Lower lobe of right lung (tissue), 2 donors: ENCODE results near the gene UBA6. TPM values are rescaled to one million over a fixed set of nuclear protein-coding genes. Genes with fewer than 3 reads are reported as not detected.
A peak's percentile ranks its signal among the peaks of the same experiment; 100 is the strongest.

Experiments
- ATAC-seq, 2 donors: fragments of 200-7000 bp; cut with Tn5 transposase; one replicate each; pipeline ENCODE4 v1.9.1; 2020 to 2022; ENCODE audit warnings: mild to moderate bottlenecking in 2 of 2, moderate library complexity in 2 of 2
- DNase-seq: peaks from one replicate; pipeline ENCODE4 v3.0.0-alpha.2; 2020
- H3K27ac ChIP-seq: fragments of 200-600 bp; one replicate; pipeline ENCODE4 v1.8.0; 2022
- H3K27me3 ChIP-seq: fragments of 200-600 bp; one replicate; pipeline ENCODE4 v1.8.0; 2022; ENCODE audit warnings: low read depth
- H3K36me3 ChIP-seq: fragments of 200-600 bp; one replicate; pipeline ENCODE4 v1.8.0; 2022; ENCODE audit warnings: mild to moderate bottlenecking
- H3K4me1 ChIP-seq: fragments of 200-600 bp; one replicate; pipeline ENCODE4 v1.8.0; 2022
- H3K4me3 ChIP-seq: fragments of 200-600 bp; one replicate; pipeline ENCODE4 v1.8.0; 2022; ENCODE audit warnings: mild to moderate bottlenecking
- H3K9me3 ChIP-seq: fragments of 200-600 bp; one replicate; pipeline ENCODE4 v1.8.0; 2022
- CTCF ChIP-seq: fragments of 200-600 bp; IDR thresholded peaks from one replicate; pipeline ENCODE4 v1.8.0; 2022; ENCODE audit warnings: antibody characterized with exemption, mild to moderate bottlenecking
- intact Hi-C: fragments of 100-400 bp; cut with DNase I; formaldehyde crosslinking; loops from one replicate; pipeline ENCODE4 v1.11.0; 2022
- total RNA-seq: library from RNA; stranded (reverse); fragmentation: NEBNext Ultra II Directional; extraction: Animal tissue kit (Norgen Biotek cat#: 25700); gene quantifications from one replicate; pipeline ENCODE4 v1.2.1, GENCODE V29; 2021
- donor health status: DM: no; HTN: yes; CAD: no; lungs with severe emphysema.

The UBA6 gene
- total RNA-seq, 1 donor from 2014 or later = 54.4 TPM

GRCh38 chr4:67580577-67580976 is 120.4 kb downstream of the UBA6 start:
- Histone ChIP-seq H3K36me3 (no peaks in the 10 kb centered on the region), H3K4me3 (no peak overlapping the region), H3K27me3 (no peaks in the 10 kb centered on the region), H3K4me1 (no peaks in the 10 kb centered on the region), H3K27ac (no peak overlapping the region), H3K9me3 (no peaks in the 10 kb centered on the region)
- no peak for DNase-seq
- intact Hi-C loops = no loop called here
- TF ChIP-seq CTCF = no peak
- no peak for ATAC-seq

- no peak for ATAC-seq
- no peak overlapping the region for H3K4me3 ChIP-seq
- DNase-seq = no peak
- no peaks in the 10 kb centered on the region for H3K9me3 ChIP-seq
- intact Hi-C loops = no loop called here
- H3K27me3 ChIP-seq = no peaks in the 10 kb centered on the region
- no peaks in the 10 kb centered on the region for H3K36me3 ChIP-seq
- no peak overlapping the region for H3K27ac ChIP-seq
- TF ChIP-seq CTCF = no peak
- no peaks in the 10 kb centered on the region for H3K4me1 ChIP-seq
Observed at GRCh38 chr4:67576538-67576937, 124.4 kb downstream of the UBA6 start.

- TF ChIP-seq CTCF = no peak
- H3K27ac ChIP-seq = no peak overlapping the region
- intact Hi-C loops = no loop called here
- DNase-seq (no peak), ATAC-seq (no peak)
- H3K36me3 ChIP-seq = no peaks in the 10 kb centered on the region
- H3K9me3 ChIP-seq = no peaks in the 10 kb centered on the region
- no peaks in the 10 kb centered on the region for H3K27me3 ChIP-seq
- H3K4me3 ChIP-seq = no peak overlapping the region
- no peaks in the 10 kb centered on the region for H3K4me1 ChIP-seq
Observed at GRCh38 chr4:67576059-67576466, 124.9 kb downstream of the UBA6 start.

DNA sequence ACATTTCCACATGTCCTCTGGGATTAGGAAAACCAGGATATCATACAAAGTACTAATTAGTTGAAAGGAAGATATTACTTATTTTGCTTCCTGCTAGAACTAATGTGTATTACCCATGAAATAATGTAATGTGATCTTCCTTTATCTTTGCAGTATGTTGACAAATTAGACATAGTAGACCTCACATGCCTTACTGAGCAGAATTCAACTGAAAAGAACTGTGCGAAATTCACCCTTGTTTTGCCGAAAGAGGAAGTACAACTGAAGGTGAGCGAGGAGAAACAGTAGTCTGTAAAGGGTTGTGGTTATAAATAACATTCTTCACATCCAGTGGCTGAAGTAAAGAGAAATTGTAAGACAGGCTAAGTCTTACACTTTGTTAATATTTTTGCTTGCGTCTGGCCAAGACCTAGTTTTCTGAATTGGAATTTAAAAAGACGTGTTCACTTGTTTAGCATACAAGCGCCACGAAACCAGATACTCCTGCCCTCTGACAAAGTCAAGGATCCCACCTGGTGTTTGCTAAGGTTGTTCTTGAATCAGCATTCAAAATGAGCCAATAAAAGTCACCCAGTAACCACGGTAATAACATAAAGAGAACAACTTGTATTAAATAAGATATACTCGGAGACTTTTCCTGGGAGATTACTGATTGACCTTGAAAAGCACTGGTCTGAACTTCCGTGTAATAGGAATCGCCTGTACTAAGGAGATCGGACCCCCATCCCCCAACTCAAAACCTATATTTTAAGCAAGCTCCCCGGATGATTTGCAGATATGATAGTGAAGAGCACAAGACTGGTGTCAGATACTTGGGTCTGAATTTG is 125.5 kb downstream of the UBA6 start:
- no peaks in the 10 kb centered on the region for H3K27me3 ChIP-seq
- intact Hi-C loops = no loop called here
- no peaks in the 10 kb centered on the region for H3K9me3 ChIP-seq
- DNase-seq (no peak), ATAC-seq (peak in 1 of 2 donors; percentile 41)
- no peaks in the 10 kb centered on the region for H3K4me1 ChIP-seq
- no peaks in the 10 kb centered on the region for H3K36me3 ChIP-seq
- no peak overlapping the region for H3K27ac ChIP-seq
- TF ChIP-seq CTCF = no peak
- H3K4me3 ChIP-seq = no peak overlapping the region

DNA sequence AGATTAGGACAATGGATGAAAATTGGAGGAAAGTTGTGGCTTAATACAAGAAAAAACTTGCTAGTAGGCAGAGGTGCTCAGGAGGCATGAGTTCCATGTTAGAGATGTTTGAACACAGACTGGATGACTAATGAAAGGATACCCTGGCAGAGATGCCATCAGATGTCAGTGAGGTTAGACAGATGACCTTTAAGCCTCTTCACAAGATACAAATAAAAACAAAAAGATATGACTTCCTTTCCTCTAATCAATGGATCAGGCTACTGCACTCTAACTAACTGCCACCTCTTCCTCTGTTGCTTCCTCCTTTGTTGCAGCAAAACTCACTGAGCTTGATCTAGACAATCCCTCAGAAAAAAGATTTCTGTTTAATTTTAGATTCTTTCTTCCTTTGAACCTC is 127.8 kb downstream of the UBA6 start:
- no peaks in the 10 kb centered on the region for H3K9me3 ChIP-seq
- TF ChIP-seq CTCF = no peak
- H3K4me3 ChIP-seq = no peak overlapping the region
- no peak for ATAC-seq
- intact Hi-C loops = no loop called here
- DNase-seq = no peak
- H3K27ac ChIP-seq = no peak overlapping the region
- H3K36me3 ChIP-seq = no peaks in the 10 kb centered on the region
- H3K27me3 ChIP-seq = no peaks in the 10 kb centered on the region
- no peaks in the 10 kb centered on the region for H3K4me1 ChIP-seq
